Left renal pelvis (tissue), 4 donors: Measurements from ENCODE around the gene SYCE1L. TPM values are rescaled to one million over a fixed set of nuclear protein-coding genes. Genes with fewer than 3 reads are reported as not detected.
A peak's percentile ranks its signal among the peaks of the same experiment; 100 is the strongest.

Experiments
- DNase-seq, 4 donors: peaks; one replicate each; pipeline ENCODE4 v3.0.0-alpha.2; 2013; ENCODE audit warnings: low read depth in 4 of 4, low spot score in 3 of 4
- polyA plus RNA-seq, 4 donors: library from polyadenylated mRNA; unstranded; fragments of 120-200 nt; gene quantifications; one replicate each; pipeline ENCODE4 v1.2.1, GENCODE V29; 2013; ENCODE audit not compliant: insufficient read length in 4 of 4

Gene SYCE1L
- polyA plus RNA-seq, 4 donors, result 3.2 to 11.1 (median 3.4) TPM

DNA sequence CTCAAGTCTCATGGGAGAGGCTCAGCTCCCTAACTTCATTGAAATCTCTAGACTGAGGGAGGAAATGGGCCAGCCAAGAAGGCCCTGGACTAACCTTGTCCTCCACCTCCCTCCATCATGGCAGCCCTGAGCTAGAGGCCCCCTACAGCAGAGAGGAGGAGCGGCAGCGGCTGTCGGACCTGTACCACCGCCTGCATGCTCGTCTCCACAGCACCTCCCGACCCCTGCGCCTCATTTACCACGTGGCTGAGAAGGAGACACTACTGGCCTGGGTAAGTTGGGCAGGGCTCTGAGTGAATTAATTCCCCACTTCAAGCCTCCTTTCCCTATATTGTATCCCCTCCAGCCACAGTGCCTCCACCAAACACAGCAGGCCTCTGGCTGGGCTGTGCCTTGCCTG is 3.8 kb upstream of the SYCE1L start:
- no peak for DNase-seq

GRCh38 chr16:77197747-77198146 is 1.5 kb upstream of the SYCE1L start:
- DNase-seq, result no peak

- no peak for DNase-seq
Measured at GRCh38 chr16:77206533-77206932, 7.3 kb downstream of the SYCE1L start.

DNA sequence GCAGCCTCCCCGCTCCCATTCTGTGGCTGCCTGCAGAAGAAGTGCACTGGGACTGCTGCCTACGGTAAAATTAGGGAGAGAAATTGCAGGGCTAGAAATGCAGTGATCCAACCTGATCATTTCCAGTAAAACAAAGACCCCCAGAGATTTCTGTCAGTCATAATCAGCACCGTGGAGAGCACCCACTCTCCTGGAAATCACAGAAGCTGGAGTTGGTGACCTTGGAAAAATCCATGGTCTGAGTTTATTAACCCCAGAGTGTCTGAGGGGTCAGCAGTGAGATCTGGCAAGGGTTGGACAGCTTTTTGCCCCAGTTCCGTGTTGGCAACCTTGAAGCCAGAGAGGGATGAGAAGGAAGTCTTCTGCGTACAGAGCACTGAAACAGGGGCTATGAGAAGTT is 7.8 kb downstream of the SYCE1L start:
- DNase-seq, result no peak

DNA sequence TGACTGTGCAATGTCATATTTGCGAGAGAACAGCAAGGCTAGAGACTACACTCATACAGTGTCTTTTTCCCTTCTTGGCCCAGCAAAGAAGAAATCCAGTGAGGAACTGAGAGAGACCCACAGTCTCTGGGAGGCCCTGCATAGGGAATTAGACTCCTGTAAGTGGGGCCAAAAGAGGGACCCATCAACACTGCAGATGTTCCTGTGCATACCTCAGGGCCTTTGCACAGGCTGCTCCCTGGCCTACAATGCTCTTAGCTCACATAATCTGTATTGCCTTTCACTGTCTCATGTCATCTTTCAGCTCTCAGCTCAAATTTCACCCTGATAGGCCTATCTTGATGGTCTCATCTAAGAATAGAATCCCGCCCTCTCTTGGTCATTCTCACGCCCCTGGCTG is 9.2 kb downstream of the SYCE1L start:
- no peak for DNase-seq

- peak in 3 of 4 donors; percentile 38 to 43 (median 42) for DNase-seq
Measured at GRCh38 chr16:77211880-77212740, 12.9 kb downstream of the SYCE1L start.

GRCh38 chr16:77212741-77213541 is 13.7 kb downstream of the SYCE1L start:
- DNase-seq, result peak in 2 of 4 donors; percentile 17 to 25

DNA sequence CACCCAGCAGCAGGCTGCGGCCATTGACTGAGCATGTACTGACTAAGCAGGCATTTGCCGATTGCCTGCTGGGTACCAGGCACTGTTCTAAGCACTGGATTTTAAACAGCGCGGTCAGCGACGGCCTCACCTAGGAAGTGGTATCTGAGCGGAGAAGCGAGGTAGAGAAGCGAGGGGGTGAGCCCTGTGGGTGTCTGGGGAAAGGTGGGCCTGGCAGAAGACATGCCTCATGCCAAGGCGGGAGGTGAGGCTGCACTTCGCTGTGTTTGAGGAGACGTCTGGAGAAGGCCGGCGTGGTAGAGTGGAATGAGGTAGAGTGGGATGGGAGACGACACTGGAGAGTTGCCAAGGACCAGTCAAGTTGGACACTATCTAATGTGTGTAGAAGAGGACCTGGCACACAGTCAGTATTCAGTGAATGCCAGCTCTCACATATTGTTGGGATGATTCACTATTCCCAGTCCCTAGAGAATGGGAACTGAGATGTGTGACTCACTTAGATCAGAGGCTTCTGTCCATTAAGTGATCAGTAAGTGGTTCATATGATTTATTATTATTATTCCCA is 14.4 kb downstream of the SYCE1L start:
- DNase-seq, result no peak

DNA sequence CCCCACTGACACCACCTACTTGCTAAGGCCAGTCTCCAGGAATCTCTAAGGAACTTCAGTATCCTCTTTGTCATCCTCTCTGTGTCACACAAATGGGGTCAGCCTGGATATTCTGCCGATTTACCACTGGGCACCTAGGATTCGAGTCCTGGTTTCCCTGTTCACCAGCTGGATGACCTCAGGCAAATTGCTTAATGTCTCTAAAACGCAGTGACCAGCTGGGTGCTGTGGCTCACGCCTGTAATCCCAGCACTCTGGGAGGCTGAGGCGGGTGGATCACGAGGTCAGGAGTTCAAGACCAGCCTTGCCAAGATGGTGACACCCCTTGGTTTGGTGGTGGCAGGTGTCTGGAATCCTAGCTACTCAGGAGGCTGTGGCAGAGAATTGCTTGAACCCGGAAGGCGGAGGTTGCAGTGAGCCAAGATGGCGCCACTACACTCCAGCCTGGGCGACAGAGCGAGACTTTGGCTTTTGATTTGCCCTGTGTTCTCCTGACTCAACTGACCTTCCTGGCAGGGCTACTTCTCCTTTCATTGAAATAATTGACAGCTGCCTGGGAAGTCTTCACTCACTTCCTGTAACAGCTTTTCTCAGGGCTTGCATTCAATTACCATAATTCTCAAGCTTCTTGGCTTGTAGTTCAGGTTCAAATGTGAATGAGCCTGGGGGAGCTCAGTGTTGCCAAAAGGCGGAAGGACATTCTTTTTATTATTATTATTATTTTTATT is 15.4 kb downstream of the SYCE1L start:
- no peak for DNase-seq

DNA sequence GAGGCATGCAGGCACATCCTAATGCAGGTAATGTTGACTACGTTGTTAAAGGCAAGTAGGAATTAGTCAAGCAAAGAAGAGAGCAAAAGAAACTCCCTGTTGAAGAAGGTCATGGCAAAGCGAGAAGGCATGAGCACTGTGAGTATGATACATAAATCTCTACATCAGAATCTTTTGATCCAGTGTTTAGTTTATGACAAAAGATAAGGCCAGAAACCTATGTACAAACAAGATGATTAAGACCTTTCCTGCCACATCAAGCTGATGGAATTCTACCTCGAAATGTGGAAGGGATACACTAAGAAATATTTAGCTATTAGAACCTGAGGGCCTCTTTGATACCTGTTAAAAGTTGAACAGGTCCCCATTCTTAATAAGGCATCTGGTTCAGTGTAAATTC is 20.2 kb downstream of the SYCE1L start:
- DNase-seq, result no peak

- no peak for DNase-seq
Measured at GRCh38 chr16:77220427-77220826, 21.2 kb downstream of the SYCE1L start.

DNA sequence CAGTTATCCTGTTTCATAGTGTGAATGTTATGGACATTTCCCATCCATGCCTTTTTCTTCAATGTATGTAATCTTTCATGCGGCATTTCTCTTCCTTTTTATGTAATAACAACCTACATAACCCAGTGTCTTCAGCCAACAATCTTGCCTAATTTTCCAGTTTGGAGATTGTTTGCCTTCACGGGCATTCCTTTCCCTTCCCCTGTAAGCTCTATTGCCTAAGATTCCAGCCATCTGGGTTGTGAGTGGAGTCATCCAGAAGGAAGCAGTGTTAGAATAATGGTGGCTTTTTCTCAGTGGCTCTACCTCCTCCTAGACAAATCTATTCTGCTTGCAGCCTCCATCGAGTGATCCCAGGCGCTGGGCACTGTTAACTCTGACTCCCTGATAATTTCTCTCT is 22.3 kb downstream of the SYCE1L start:
- DNase-seq, result no peak

DNA sequence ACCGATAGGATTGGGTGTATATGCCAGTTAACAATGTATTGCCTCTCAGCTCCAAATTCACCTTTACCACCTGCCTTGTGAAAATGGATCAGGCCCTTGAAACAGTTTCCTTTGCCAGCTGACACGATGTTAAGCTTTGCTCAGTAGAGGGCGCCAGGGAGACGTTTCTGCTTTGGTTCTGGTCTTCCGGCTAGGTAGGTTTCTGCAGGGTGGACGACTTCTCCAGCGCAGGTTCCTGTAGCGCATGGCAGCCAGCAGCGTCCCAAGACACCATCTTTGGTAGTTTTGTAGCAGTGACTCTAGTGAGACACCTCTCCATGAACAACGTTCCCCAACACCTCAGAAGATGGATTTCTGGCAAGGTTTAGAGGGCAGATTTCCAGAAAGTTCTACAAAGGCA is 24.0 kb downstream of the SYCE1L start:
- DNase-seq, result no peak

DNA sequence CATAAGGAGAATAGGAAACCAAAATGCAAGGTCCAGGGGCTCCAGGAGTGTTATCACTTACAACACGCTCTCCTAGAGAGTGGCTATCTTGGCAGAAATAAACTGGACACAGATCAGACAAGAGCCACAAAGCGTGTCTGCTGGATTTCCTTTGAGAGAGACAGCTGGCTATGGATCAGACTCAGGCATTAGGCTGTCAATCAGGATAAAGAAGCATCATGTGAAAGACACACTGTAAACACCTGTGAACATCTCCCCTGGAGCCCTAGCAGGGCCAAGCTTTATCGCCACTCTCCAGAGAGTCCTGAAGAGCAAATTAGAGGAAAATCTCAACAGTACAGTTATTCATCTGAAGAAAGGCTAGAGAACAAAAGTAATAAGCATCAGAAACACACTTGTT is 26.0 kb downstream of the SYCE1L start:
- DNase-seq, result no peak

DNA sequence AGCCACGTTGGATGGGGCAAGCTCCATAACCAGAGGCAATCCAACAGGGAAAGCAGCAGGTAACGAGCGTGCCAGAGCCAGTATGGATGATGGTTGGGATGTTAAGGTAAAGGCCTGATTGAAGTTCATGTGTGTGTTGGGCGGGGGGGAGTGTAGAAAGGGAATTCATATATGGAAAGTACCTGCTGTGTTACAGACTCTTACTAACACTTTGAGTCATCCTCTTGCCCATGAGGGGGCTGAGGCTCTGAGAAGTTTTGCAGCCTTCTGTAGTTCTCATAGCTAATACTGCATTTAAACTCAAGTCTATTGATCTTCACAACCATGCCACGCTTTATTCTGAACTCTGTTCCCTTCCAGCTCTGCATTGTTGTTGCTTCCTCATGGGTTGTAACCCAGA is 28.5 kb downstream of the SYCE1L start:
- no peak for DNase-seq

- no peak for DNase-seq
Measured at GRCh38 chr16:77231047-77231446, 31.8 kb downstream of the SYCE1L start.

GRCh38 chr16:77233799-77234519 is 34.8 kb downstream of the SYCE1L start:
- DNase-seq, result no peak

- no peak for DNase-seq
Measured at GRCh38 chr16:77234611-77235010, 35.4 kb downstream of the SYCE1L start.

GRCh38 chr16:77236063-77236511 is 36.9 kb downstream of the SYCE1L start:
- peak; percentile 59 to 67 (median 66) for DNase-seq

- no peak for DNase-seq
Measured at GRCh38 chr16:77238593-77238992, 39.4 kb downstream of the SYCE1L start.
